Transverse colon (tissue), 3 donors: ENCODE data around the gene CCDC71.

Experiments
- CTCF ChIP-seq, 5 experiments: fragments of 200-600 bp in 3 of 5; fragments of 450-650 bp in 2 of 5; sonication (generic) in 3 of 5; IDR thresholded peaks; 1 replicate in 2 of 5; 2 replicates in 3 of 5; pipeline ENCODE4 v1.5.1; 2016 to 2017; ENCODE audit warnings: antibody characterized with exemption in 5 of 5, inconsistent platforms in 3 of 5, mild to moderate bottlenecking in 2 of 5, moderate library complexity in 1 of 5
- EP300 ChIP-seq: sonication (generic); formaldehyde crosslinking; IDR thresholded peaks from one replicate; pipeline ENCODE4 v1.6.1; 2017; ENCODE audit warnings: antibody characterized with exemption, low read depth
- POLR2A ChIP-seq: fragments of 450-650 bp; IDR thresholded peaks from one replicate; pipeline ENCODE4 v1.6.1; 2016; ENCODE audit warnings: antibody characterized with exemption, mild to moderate bottlenecking, moderate library complexity

- TF ChIP-seq CTCF (IDR thresholded peaks at IDR 0.05) (no peak), EP300 (no peak), POLR2A (no peak)
These were observed 35.1 kb downstream of the CCDC71 start for GRCh38 chr3:49131040-49131439.
